Measurements from ENCODE around the gene SMARCC1. TPM values are rescaled to one million over a fixed set of nuclear protein-coding genes. Genes with fewer than 3 reads are reported as not detected.

SMARCC1 gene
- total RNA-seq, 1 experiment from 2014 or later = 43.1 TPM

- intact Hi-C loops (cut with micrococcal nuclease) = no loop called here
- TF ChIP-seq EZH2phosphoT487 (IDR thresholded peaks at IDR 0.05; ENCODE audit: borderline replicate concordance, low read length) (no peak), CTCF (conservative IDR thresholded peaks at IDR 0.05; ENCODE audit: low read depth, low read length) (no peak), EZH2 (IDR thresholded peaks at IDR 0.05; ENCODE audit: low read length, unreplicated experiment) (no peak)
- Histone ChIP-seq H3K4me2 (ENCODE audit: low read length) (peak overlapping the region; percentile 9; the same call in 1 of the 2 replicates), H3K9me2 (replicated peaks; ENCODE audit: low read length) (no peaks in the 10 kb centered on the region), H3K9me3 (ENCODE audit: low read length) (no peaks in the 10 kb centered on the region), H3K4me1 (ENCODE audit: insufficient read depth, low read length) (peaks cover 6% of the 10 kb centered on the region), H2AFZ (ENCODE audit: low read length) (no peak overlapping the region), H3K9ac (ENCODE audit: low read length) (no peak overlapping the region), H3K27ac (ENCODE audit: low read length) (no peak overlapping the region), H3K79me2 (ENCODE audit: low read length) (no peaks in the 10 kb centered on the region), H3F3A (ENCODE audit: low read length, unreplicated experiment) (no peaks in the 10 kb centered on the region), H3K36me3 (ENCODE audit: low read depth, low read length) (peaks cover 73% of the 10 kb centered on the region), H3K4me3 (ENCODE audit: low read length) (no peak overlapping the region), H4K20me1 (ENCODE audit: low read length) (peaks cover 5% of the 10 kb centered on the region), H3K27me3 (ENCODE audit: low read length) (no peaks in the 10 kb centered on the region)
- BruUV-seq (replicated peaks) = no TSS peak
- ATAC-seq = peak; percentile 37
- CTCF ChIA-PET = no interaction called here
- no peak for DNase-seq
- POLR2A ChIA-PET (ENCODE audit: unreplicated experiment) = no interaction called here
These were observed 77.5 kb downstream of the SMARCC1 start for GRCh38 chr3:47704237-47704612.

- H3F3A ChIP-seq (ENCODE audit: low read length, unreplicated experiment) = no peaks in the 10 kb centered on the region
- no peak overlapping the region for H3K4me2 ChIP-seq (ENCODE audit: low read length)
- H3K4me1 ChIP-seq (ENCODE audit: insufficient read depth, low read length) = peaks cover 6% of the 10 kb centered on the region
- peaks cover 5% of the 10 kb centered on the region for H4K20me1 ChIP-seq (ENCODE audit: low read length)
- intact Hi-C loops (cut with micrococcal nuclease) = no loop called here
- DNase-seq = no peak
- ChIA-PET CTCF (no interaction called here), POLR2A (ENCODE audit: unreplicated experiment) (no interaction called here)
- BruUV-seq (replicated peaks) = no TSS peak
- H3K36me3 ChIP-seq (ENCODE audit: low read depth, low read length) = peaks cover 59% of the 10 kb centered on the region
- H3K79me2 ChIP-seq (ENCODE audit: low read length) = no peaks in the 10 kb centered on the region
- H3K4me3 ChIP-seq (ENCODE audit: low read length) = no peak overlapping the region
- H3K9me3 ChIP-seq (ENCODE audit: low read length) = no peaks in the 10 kb centered on the region
- H3K27me3 ChIP-seq (ENCODE audit: low read length) = no peaks in the 10 kb centered on the region
- no peak overlapping the region for H2AFZ ChIP-seq (ENCODE audit: low read length)
- TF ChIP-seq EZH2 (IDR thresholded peaks at IDR 0.05; ENCODE audit: low read length, unreplicated experiment) (no peak), CTCF (conservative IDR thresholded peaks at IDR 0.05; ENCODE audit: low read depth, low read length) (no peak), EZH2phosphoT487 (IDR thresholded peaks at IDR 0.05; ENCODE audit: borderline replicate concordance, low read length) (no peak)
- no peak overlapping the region for H3K27ac ChIP-seq (ENCODE audit: low read length)
- ATAC-seq = no peak
- no peaks in the 10 kb centered on the region for H3K9me2 ChIP-seq (replicated peaks; ENCODE audit: low read length)
- H3K9ac ChIP-seq (ENCODE audit: low read length) = no peak overlapping the region
These were observed 80.3 kb downstream of the SMARCC1 start for GRCh38 chr3:47701388-47701787.

- Histone ChIP-seq H2AFZ (ENCODE audit: low read length) (no peak overlapping the region), H3K79me2 (ENCODE audit: low read length) (no peaks in the 10 kb centered on the region), H3K9me3 (ENCODE audit: low read length) (no peaks in the 10 kb centered on the region), H3K27ac (ENCODE audit: low read length) (no peak overlapping the region), H3K9ac (ENCODE audit: low read length) (no peak overlapping the region), H3K9me2 (replicated peaks; ENCODE audit: low read length) (no peaks in the 10 kb centered on the region), H3K4me1 (ENCODE audit: insufficient read depth, low read length) (no peaks in the 10 kb centered on the region), H3K36me3 (ENCODE audit: low read depth, low read length) (peaks cover 51% of the 10 kb centered on the region), H3K27me3 (ENCODE audit: low read length) (no peaks in the 10 kb centered on the region), H3F3A (ENCODE audit: low read length, unreplicated experiment) (no peaks in the 10 kb centered on the region), H3K4me3 (ENCODE audit: low read length) (no peak overlapping the region), H4K20me1 (ENCODE audit: low read length) (no peaks in the 10 kb centered on the region), H3K4me2 (ENCODE audit: low read length) (no peak overlapping the region)
- ChIA-PET POLR2A (ENCODE audit: unreplicated experiment) (no interaction called here), CTCF (no interaction called here)
- DNase-seq (no peak), ATAC-seq (no peak)
- BruUV-seq (replicated peaks) = no TSS peak
- no peak for TF ChIP-seq EZH2 (IDR thresholded peaks at IDR 0.05; ENCODE audit: low read length, unreplicated experiment)
- intact Hi-C loops (cut with micrococcal nuclease) = no loop called here
These were observed 89.5 kb downstream of the SMARCC1 start for GRCh38 chr3:47692158-47692557.
